WTC11 (cell line): ENCODE results near the gene PDZRN4. TPM values are rescaled to one million over a fixed set of nuclear protein-coding genes. Genes with fewer than 3 reads are reported as not detected.

Experiments used
- ATAC-seq: fragments of 200-7000 bp; cut with Tn5 transposase; 2 replicates; pipeline ENCODE4 v1.10.0; 2021; ENCODE audit warnings: mild to moderate bottlenecking, moderate library complexity
- CTCF ChIA-PET: fragments of 300-600 bp; sonication (Branson Sonifier 250); formaldehyde crosslinking; loops from one replicate; lab custom pipeline; 2021; ENCODE audit warnings: antibody characterized with exemption; lab: Charles Lee
- POLR2A ChIA-PET: fragments of 350-600 bp; sonication (Branson Sonifier 250); formaldehyde crosslinking; loops from one replicate; lab custom pipeline; 2021; ENCODE audit warnings: antibody characterized with exemption; lab: Charles Lee
- DNase-seq: peaks from one replicate; pipeline ENCODE4 v3.0.0; 2021; ENCODE audit warnings: low spot score
- H3K27ac Mint-ChIP-seq: 2 replicates; pipeline ENCODE4 v1.8.0; 2021; ENCODE audit warnings: mixed read lengths
- H3K27me3 Mint-ChIP-seq: 2 replicates; pipeline ENCODE4 v1.8.0; 2021; ENCODE audit warnings: low read depth, mild to moderate bottlenecking, moderate library complexity, mixed read lengths
- H3K36me3 Mint-ChIP-seq: 2 replicates; pipeline ENCODE4 v1.8.0; 2021; ENCODE audit warnings: mixed read lengths
- H3K4me1 Mint-ChIP-seq: 2 replicates; pipeline ENCODE4 v1.8.0; 2022; ENCODE audit warnings: mixed read lengths
- H3K4me3 Mint-ChIP-seq: 2 replicates; pipeline ENCODE4 v1.8.0; 2021; ENCODE audit warnings: mild to moderate bottlenecking, moderate library complexity, mixed read lengths
- H3K9me3 Mint-ChIP-seq: 2 replicates; pipeline ENCODE4 v1.8.0; 2021; ENCODE audit warnings: mixed read lengths
- CREM ChIP-seq: sonication (generic); formaldehyde crosslinking; IDR thresholded peaks from 2 replicates; pipeline ENCODE4 v1.8.1; 2022; ENCODE audit warnings: mild to moderate bottlenecking, missing genetic modification reagents, moderate library complexity
- E2F4 ChIP-seq: sonication (generic); formaldehyde crosslinking; IDR thresholded peaks from 2 replicates; pipeline ENCODE4 v1.8.1; 2022; ENCODE audit warnings: low read depth, mild to moderate bottlenecking, moderate library complexity, missing genetic modification reagents, borderline replicate concordance
- ETV6 ChIP-seq: sonication (generic); formaldehyde crosslinking; IDR thresholded peaks from 2 replicates; pipeline ENCODE4 v1.8.1; 2022; ENCODE audit warnings: mild to moderate bottlenecking, missing genetic modification reagents
- FOXP1 ChIP-seq: sonication (generic); formaldehyde crosslinking; IDR thresholded peaks from 2 replicates; pipeline ENCODE4 v1.8.0; 2022; ENCODE audit warnings: missing genetic modification reagents, mild to moderate bottlenecking, moderate library complexity, borderline replicate concordance
- GRHL2 ChIP-seq: fragments of 250-450 bp; sonication (Bioruptor Pico); IDR thresholded peaks from 2 replicates; pipeline ENCODE4 v1.8.0; 2022; ENCODE audit warnings: mild to moderate bottlenecking, moderate library complexity; ENCODE audit not compliant: insufficient replicate concordance, severe bottlenecking
- IRF1 ChIP-seq: sonication (generic); formaldehyde crosslinking; IDR thresholded peaks from 2 replicates; pipeline ENCODE4 v1.8.0; 2023; ENCODE audit warnings: missing genetic modification reagents
- IRF2 ChIP-seq: sonication (generic); formaldehyde crosslinking; IDR thresholded peaks from 2 replicates; pipeline ENCODE4 v1.8.0; 2022; ENCODE audit warnings: low read depth, missing genetic modification reagents, borderline replicate concordance
- KAT7 ChIP-seq: sonication (generic); formaldehyde crosslinking; IDR thresholded peaks from 2 replicates; pipeline ENCODE4 v1.8.1; 2023; ENCODE audit warnings: missing genetic modification reagents, mild to moderate bottlenecking, borderline replicate concordance
- MAX ChIP-seq: sonication (generic); formaldehyde crosslinking; IDR thresholded peaks from 2 replicates; pipeline ENCODE4 v1.8.0; 2022; ENCODE audit warnings: mild to moderate bottlenecking, missing genetic modification reagents
- MYBL2 ChIP-seq: sonication (generic); formaldehyde crosslinking; IDR thresholded peaks from 2 replicates; pipeline ENCODE4 v1.8.1; 2023; ENCODE audit warnings: mild to moderate bottlenecking, moderate library complexity, missing genetic modification reagents
- SMAD3 ChIP-seq: sonication (generic); formaldehyde crosslinking; IDR thresholded peaks from 2 replicates; pipeline ENCODE4 v1.8.0; 2022; ENCODE audit warnings: missing genetic modification reagents, mild to moderate bottlenecking, borderline replicate concordance
- TEAD1 ChIP-seq: sonication (generic); formaldehyde crosslinking; IDR thresholded peaks from 2 replicates; pipeline ENCODE4 v1.8.0; 2022; ENCODE audit warnings: mild to moderate bottlenecking, missing genetic modification reagents
- USF1 ChIP-seq: sonication (generic); formaldehyde crosslinking; IDR thresholded peaks from 2 replicates; pipeline ENCODE4 v1.8.0; 2022; ENCODE audit warnings: mild to moderate bottlenecking, missing genetic modification reagents
- ZBTB21 ChIP-seq: sonication (generic); formaldehyde crosslinking; IDR thresholded peaks from 2 replicates; pipeline ENCODE4 v1.8.1; 2023; ENCODE audit warnings: mild to moderate bottlenecking, missing genetic modification reagents, borderline replicate concordance
- ZNF219 ChIP-seq: sonication (generic); formaldehyde crosslinking; IDR thresholded peaks from 2 replicates; pipeline ENCODE4 v1.8.0; 2023; ENCODE audit warnings: missing genetic modification reagents, mild to moderate bottlenecking, borderline replicate concordance
- ZNF532 ChIP-seq: fragments of 250-450 bp; sonication (Bioruptor Pico); IDR thresholded peaks from 2 replicates; pipeline ENCODE4 v1.9.0; 2021; ENCODE audit warnings: mild to moderate bottlenecking, borderline replicate concordance
- total RNA-seq: library from RNA; stranded (reverse); gene quantifications from 3 replicates; pipeline ENCODE4 v1.2.3, GENCODE V29; 2021
- TF ChIP-seq, protein P1 (sequence below): sonication (generic); formaldehyde crosslinking; IDR thresholded peaks from 2 replicates; pipeline ENCODE4 v1.8.1; 2022; ENCODE audit warnings: mild to moderate bottlenecking, missing genetic modification reagents, moderate library complexity, borderline replicate concordance
- TF ChIP-seq, protein P2 (sequence below): fragments of 200-600 bp; IDR thresholded peaks from 2 replicates; pipeline ENCODE4 v1.8.0; 2022; ENCODE audit warnings: antibody characterized with exemption
- TF ChIP-seq, protein P3 (sequence below): sonication (generic); formaldehyde crosslinking; IDR thresholded peaks from 2 replicates; pipeline ENCODE4 v1.8.1; 2023; ENCODE audit warnings: mild to moderate bottlenecking, missing genetic modification reagents, moderate library complexity
- TF ChIP-seq, protein P4 (sequence below): sonication (generic); formaldehyde crosslinking; IDR thresholded peaks from 2 replicates; pipeline ENCODE4 v1.8.0; 2023; ENCODE audit warnings: mild to moderate bottlenecking, missing genetic modification reagents
- TF ChIP-seq, protein P5 (sequence below): fragments of 250-450 bp; sonication (Bioruptor Pico); IDR thresholded peaks from 2 replicates; pipeline ENCODE4 v1.9.0; 2021; ENCODE audit warnings: mild to moderate bottlenecking

The PDZRN4 gene
- total RNA-seq, 1 experiment from 2014 or later: 0.09 TPM

- ATAC-seq: no peak
- H3K9me3 Mint-ChIP-seq: no peaks in the 10 kb centered on the region
- CTCF ChIA-PET: no interaction called here
- POLR2A ChIA-PET: no interaction called here
- H3K4me1 Mint-ChIP-seq: peaks cover 11% of the 10 kb centered on the region
- H3K36me3 Mint-ChIP-seq: no peaks in the 10 kb centered on the region
- no peak overlapping the region for H3K4me3 Mint-ChIP-seq
- H3K27ac Mint-ChIP-seq: no peak overlapping the region
- H3K27me3 Mint-ChIP-seq: no peaks in the 10 kb centered on the region
- no peak for TF ChIP-seq FOXP1
- no peak for TF ChIP-seq E2F4
- TF ChIP-seq GRHL2 (CRISPR knock-in tag): no peak
- TF ChIP-seq ETV6 (CRISPR knock-in tag): no peak
- no peak for TF ChIP-seq MAX (CRISPR knock-in tag)
- TF ChIP-seq, protein P1, sequence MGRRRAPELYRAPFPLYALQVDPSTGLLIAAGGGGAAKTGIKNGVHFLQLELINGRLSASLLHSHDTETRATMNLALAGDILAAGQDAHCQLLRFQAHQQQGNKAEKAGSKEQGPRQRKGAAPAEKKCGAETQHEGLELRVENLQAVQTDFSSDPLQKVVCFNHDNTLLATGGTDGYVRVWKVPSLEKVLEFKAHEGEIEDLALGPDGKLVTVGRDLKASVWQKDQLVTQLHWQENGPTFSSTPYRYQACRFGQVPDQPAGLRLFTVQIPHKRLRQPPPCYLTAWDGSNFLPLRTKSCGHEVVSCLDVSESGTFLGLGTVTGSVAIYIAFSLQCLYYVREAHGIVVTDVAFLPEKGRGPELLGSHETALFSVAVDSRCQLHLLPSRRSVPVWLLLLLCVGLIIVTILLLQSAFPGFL (CRISPR knock-in tag): no peak
- TF ChIP-seq SMAD3 (CRISPR knock-in tag): no peak
- no peak for TF ChIP-seq TEAD1 (CRISPR knock-in tag)
- TF ChIP-seq ZBTB21: no peak
- TF ChIP-seq, protein P2, sequence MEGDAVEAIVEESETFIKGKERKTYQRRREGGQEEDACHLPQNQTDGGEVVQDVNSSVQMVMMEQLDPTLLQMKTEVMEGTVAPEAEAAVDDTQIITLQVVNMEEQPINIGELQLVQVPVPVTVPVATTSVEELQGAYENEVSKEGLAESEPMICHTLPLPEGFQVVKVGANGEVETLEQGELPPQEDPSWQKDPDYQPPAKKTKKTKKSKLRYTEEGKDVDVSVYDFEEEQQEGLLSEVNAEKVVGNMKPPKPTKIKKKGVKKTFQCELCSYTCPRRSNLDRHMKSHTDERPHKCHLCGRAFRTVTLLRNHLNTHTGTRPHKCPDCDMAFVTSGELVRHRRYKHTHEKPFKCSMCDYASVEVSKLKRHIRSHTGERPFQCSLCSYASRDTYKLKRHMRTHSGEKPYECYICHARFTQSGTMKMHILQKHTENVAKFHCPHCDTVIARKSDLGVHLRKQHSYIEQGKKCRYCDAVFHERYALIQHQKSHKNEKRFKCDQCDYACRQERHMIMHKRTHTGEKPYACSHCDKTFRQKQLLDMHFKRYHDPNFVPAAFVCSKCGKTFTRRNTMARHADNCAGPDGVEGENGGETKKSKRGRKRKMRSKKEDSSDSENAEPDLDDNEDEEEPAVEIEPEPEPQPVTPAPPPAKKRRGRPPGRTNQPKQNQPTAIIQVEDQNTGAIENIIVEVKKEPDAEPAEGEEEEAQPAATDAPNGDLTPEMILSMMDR: no peak
- no peak for TF ChIP-seq USF1 (CRISPR knock-in tag)
- no peak for TF ChIP-seq MYBL2
- TF ChIP-seq, protein P3, sequence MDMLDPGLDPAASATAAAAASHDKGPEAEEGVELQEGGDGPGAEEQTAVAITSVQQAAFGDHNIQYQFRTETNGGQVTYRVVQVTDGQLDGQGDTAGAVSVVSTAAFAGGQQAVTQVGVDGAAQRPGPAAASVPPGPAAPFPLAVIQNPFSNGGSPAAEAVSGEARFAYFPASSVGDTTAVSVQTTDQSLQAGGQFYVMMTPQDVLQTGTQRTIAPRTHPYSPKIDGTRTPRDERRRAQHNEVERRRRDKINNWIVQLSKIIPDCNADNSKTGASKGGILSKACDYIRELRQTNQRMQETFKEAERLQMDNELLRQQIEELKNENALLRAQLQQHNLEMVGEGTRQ (CRISPR knock-in tag): no peak
- no peak for TF ChIP-seq KAT7 (CRISPR knock-in tag)
- no peak for TF ChIP-seq CREM (CRISPR knock-in tag)
- TF ChIP-seq ZNF219 (CRISPR knock-in tag): no peak
- DNase-seq: no peak
Measured at GRCh38 chr12:41433460-41433859, 245.3 kb downstream of the PDZRN4 start.

DNA sequence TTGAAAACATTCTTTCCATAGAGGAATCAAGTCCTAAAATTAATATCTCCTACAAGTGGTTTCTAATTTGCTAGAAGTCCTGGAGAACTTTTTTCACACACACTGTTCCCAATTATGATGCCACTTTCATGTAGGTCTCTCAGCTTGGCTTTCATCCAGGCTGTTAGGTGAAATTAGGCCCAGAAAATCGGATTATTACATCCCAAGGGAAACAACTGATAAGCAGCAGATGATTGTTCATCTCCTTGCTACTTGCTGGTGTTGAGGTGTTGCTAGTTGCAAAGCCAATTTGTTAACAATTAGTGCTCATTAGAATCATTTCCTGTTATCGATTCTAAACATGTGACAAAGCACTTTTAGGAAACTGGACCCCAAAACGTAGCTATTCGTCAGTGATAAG lies 248.0 kb downstream of the PDZRN4 start:
- ChIA-PET POLR2A (no interaction called here), CTCF (no interaction called here)
- Mint-ChIP-seq H3K4me3 (no peak overlapping the region), H3K27me3 (no peaks in the 10 kb centered on the region), H3K9me3 (no peaks in the 10 kb centered on the region), H3K4me1 (peaks cover 25% of the 10 kb centered on the region), H3K27ac (no peak overlapping the region), H3K36me3 (no peaks in the 10 kb centered on the region)
- ATAC-seq (no peak), DNase-seq (no peak)
- TF ChIP-seq ZNF532 (CRISPR knock-in tag): no peak
- TF ChIP-seq, protein P4, sequence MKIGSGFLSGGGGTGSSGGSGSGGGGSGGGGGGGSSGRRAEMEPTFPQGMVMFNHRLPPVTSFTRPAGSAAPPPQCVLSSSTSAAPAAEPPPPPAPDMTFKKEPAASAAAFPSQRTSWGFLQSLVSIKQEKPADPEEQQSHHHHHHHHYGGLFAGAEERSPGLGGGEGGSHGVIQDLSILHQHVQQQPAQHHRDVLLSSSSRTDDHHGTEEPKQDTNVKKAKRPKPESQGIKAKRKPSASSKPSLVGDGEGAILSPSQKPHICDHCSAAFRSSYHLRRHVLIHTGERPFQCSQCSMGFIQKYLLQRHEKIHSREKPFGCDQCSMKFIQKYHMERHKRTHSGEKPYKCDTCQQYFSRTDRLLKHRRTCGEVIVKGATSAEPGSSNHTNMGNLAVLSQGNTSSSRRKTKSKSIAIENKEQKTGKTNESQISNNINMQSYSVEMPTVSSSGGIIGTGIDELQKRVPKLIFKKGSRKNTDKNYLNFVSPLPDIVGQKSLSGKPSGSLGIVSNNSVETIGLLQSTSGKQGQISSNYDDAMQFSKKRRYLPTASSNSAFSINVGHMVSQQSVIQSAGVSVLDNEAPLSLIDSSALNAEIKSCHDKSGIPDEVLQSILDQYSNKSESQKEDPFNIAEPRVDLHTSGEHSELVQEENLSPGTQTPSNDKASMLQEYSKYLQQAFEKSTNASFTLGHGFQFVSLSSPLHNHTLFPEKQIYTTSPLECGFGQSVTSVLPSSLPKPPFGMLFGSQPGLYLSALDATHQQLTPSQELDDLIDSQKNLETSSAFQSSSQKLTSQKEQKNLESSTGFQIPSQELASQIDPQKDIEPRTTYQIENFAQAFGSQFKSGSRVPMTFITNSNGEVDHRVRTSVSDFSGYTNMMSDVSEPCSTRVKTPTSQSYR (CRISPR knock-in tag): no peak
- no peak for TF ChIP-seq IRF1 (CRISPR knock-in tag)
- TF ChIP-seq IRF2 (CRISPR knock-in tag): no peak
- TF ChIP-seq MAX (CRISPR knock-in tag): no peak
- TF ChIP-seq, protein P5, sequence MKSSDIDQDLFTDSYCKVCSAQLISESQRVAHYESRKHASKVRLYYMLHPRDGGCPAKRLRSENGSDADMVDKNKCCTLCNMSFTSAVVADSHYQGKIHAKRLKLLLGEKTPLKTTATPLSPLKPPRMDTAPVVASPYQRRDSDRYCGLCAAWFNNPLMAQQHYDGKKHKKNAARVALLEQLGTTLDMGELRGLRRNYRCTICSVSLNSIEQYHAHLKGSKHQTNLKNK: no peak
